HepG2 (cell line): ENCODE measurements around the gene DENND10. TPM values are rescaled to one million over a fixed set of nuclear protein-coding genes. Genes with fewer than 3 reads are reported as not detected.

Experiments used
- ARHGAP35 ChIP-seq: sonication (generic); formaldehyde crosslinking; IDR thresholded peaks from 2 replicates; pipeline ENCODE4 v1.9.0; 2022; ENCODE audit warnings: mild to moderate bottlenecking, inconsistent platforms, moderate library complexity, missing genetic modification reagents, borderline replicate concordance
- CREB1 ChIP-seq, 2 experiments: fragments of 450-650 bp in 1 of 2; IDR thresholded peaks; 2 replicates each; pipeline ENCODE4 v1.6.1; 2016 to 2017; ENCODE audit warnings: control low read depth in 1 of 2, mild to moderate bottlenecking in 1 of 2, missing compliant biosample characterization in 1 of 2, missing genetic modification characterization in 1 of 2
- HCFC1 ChIP-seq: fragments of 150-350 bp; IDR thresholded peaks from 2 replicates; pipeline ENCODE4 v1.6.1; 2014; ENCODE audit warnings: low read depth, low read length
- HDAC1 ChIP-seq: sonication (generic); formaldehyde crosslinking; IDR thresholded peaks from 2 replicates; pipeline ENCODE4 v1.5.1; 2020; ENCODE audit warnings: mild to moderate bottlenecking, missing genetic modification reagents
- HNF1B ChIP-seq: sonication (generic); formaldehyde crosslinking; IDR thresholded peaks from 2 replicates; pipeline ENCODE4 v1.5.1; 2020; ENCODE audit warnings: mild to moderate bottlenecking, moderate library complexity, missing genetic modification reagents
- KLF15 ChIP-seq: sonication (generic); formaldehyde crosslinking; IDR thresholded peaks from 2 replicates; pipeline ENCODE4 v1.8.1; 2023; ENCODE audit warnings: borderline replicate concordance, mild to moderate bottlenecking, inconsistent platforms, missing genetic modification reagents, mixed read lengths
- LCORL ChIP-seq, 2 experiments: fragments of 450-650 bp in 1 of 2; sonication (generic) in 1 of 2; formaldehyde crosslinking in 1 of 2; IDR thresholded peaks; 2 replicates each; pipeline versions ENCODE4 v1.5.0 to v1.6.1; 2017 to 2020; ENCODE audit warnings: antibody characterized with exemption in 1 of 2, missing genetic modification reagents in 1 of 2
- MLXIP ChIP-seq: sonication (generic); formaldehyde crosslinking; IDR thresholded peaks from 2 replicates; pipeline ENCODE4 v1.9.0; 2021; ENCODE audit warnings: missing genetic modification reagents, borderline replicate concordance
- PCBP1 ChIP-seq: fragments of 200-400 bp; formaldehyde crosslinking; IDR thresholded peaks from 2 replicates; pipeline ENCODE4 v1.6.1; 2017; ENCODE audit warnings: mild to moderate bottlenecking, low read depth, low read length, borderline replicate concordance
- PPARG ChIP-seq: conservative IDR thresholded peaks from 2 replicates; pipeline ENCODE4 v1.6.1; 2016; ENCODE audit warnings: missing biosample characterization, missing genetic modification reagents
- RBM39 ChIP-seq: fragments of 200-400 bp; formaldehyde crosslinking; IDR thresholded peaks from one replicate; pipeline ENCODE4 v1.6.1; 2018; ENCODE audit warnings: antibody characterized with exemption, mild to moderate bottlenecking, low read depth, low read length; ENCODE audit not compliant: poor library complexity, severe bottlenecking
- RFX1 ChIP-seq: fragments of 450-650 bp; IDR thresholded peaks from 2 replicates; pipeline ENCODE4 v1.6.1; 2017
- TCF7 ChIP-seq: sonication (generic); IDR thresholded peaks from 2 replicates; pipeline ENCODE4 v1.6.1; 2016; ENCODE audit warnings: antibody characterized with exemption, low read depth
- TCF7L2 ChIP-seq: IDR thresholded peaks from 2 replicates; pipeline ENCODE4 v1.6.1; 2011; ENCODE audit warnings: mild to moderate bottlenecking, low read depth, low read length, moderate library complexity
- TSC22D2 ChIP-seq: sonication (generic); formaldehyde crosslinking; IDR thresholded peaks from 2 replicates; pipeline ENCODE4 v1.5.1; 2020; ENCODE audit warnings: missing genetic modification reagents, mild to moderate bottlenecking, borderline replicate concordance
- ZNF143 ChIP-seq: sonication (generic); formaldehyde crosslinking; IDR thresholded peaks from 2 replicates; pipeline ENCODE4 v1.4.0; 2020; ENCODE audit warnings: missing genetic modification reagents
- ZNF20 ChIP-seq: sonication (generic); formaldehyde crosslinking; IDR thresholded peaks from 2 replicates; pipeline ENCODE4 v1.4.0; 2020; ENCODE audit warnings: mild to moderate bottlenecking, moderate library complexity, missing genetic modification reagents
- ZNF329 ChIP-seq: sonication (generic); formaldehyde crosslinking; IDR thresholded peaks from 2 replicates; pipeline ENCODE4 v1.9.0; 2021; ENCODE audit warnings: low read depth, mild to moderate bottlenecking, missing genetic modification reagents
- ZNF44 ChIP-seq: sonication (generic); formaldehyde crosslinking; IDR thresholded peaks from 2 replicates; pipeline ENCODE4 v1.5.1; 2020; ENCODE audit warnings: mild to moderate bottlenecking, missing genetic modification reagents
- ZNF512 ChIP-seq: sonication (generic); formaldehyde crosslinking; IDR thresholded peaks from 2 replicates; pipeline ENCODE4 v1.4.0; 2020; ENCODE audit warnings: mild to moderate bottlenecking, missing genetic modification reagents
- ZNF552 ChIP-seq: sonication (generic); formaldehyde crosslinking; IDR thresholded peaks from 2 replicates; pipeline ENCODE4 v1.9.0; 2022; ENCODE audit warnings: missing genetic modification reagents, mild to moderate bottlenecking, borderline replicate concordance
- ZNF691 ChIP-seq: sonication (generic); formaldehyde crosslinking; IDR thresholded peaks from 2 replicates; pipeline ENCODE4 v1.4.0; 2020; ENCODE audit warnings: missing genetic modification reagents, low read depth, mild to moderate bottlenecking, borderline replicate concordance
- polyA plus RNA-seq, 8 experiments: library from polyadenylated mRNA; depleted of rRNA in 3 of 8; stranded (reverse) in 7 of 8; unstranded in 1 of 8; fragments of >200 nt; fragmentation: Illumina TruSeq in 4 of 8; extraction: Trizol in 4 of 8; gene quantifications; 2 replicates each; pipeline versions ENCODE4 v1.2.1 to v1.2.3, GENCODE V29; 2011 to 2016; ENCODE audit warnings: low read depth in 4 of 8, missing spikeins in 1 of 8, mixed read lengths in 1 of 8; ENCODE audit not compliant: insufficient read depth in 1 of 8
- total RNA-seq, 5 experiments: library from RNA; depleted of rRNA; stranded (reverse); fragments of >200 nt; fragmentation: Illumina TruSeq; extraction: Trizol; gene quantifications; 2 replicates each; pipeline ENCODE4 v1.2.3, GENCODE V29; 2016; ENCODE audit warnings: low read depth in 1 of 5

DENND10 gene
- total and polyA plus RNA-seq, 2 of the 13 experiments (the other 11 are each of a cell fraction or from before 2014, with no cell fraction given) = 43.7 to 78.8 TPM

GRCh38 chr10:119103903-119104653 lies at the start of gene DENND10 (continued):
- TF ChIP-seq ZNF552 (CRISPR knock-in tag) (0 out of 2 replicates have a peak, but pooled peaks have one; percentile 73), KLF15 (no peak), ZNF44 (CRISPR knock-in tag) (no peak), ZNF20 (CRISPR knock-in tag) (no peak), PPARG (CRISPR knock-in tag) (no peak), ZNF691 (CRISPR knock-in tag) (no peak), MLXIP (CRISPR knock-in tag) (no peak), CREB1 (IDR thresholded peaks at IDR 0.05) (no peak), CREB1 (CRISPR knock-in tag; IDR thresholded peaks at IDR 0.05) (no peak), RFX1 (no peak), HCFC1 (no peak), HDAC1 (CRISPR knock-in tag) (no peak; the same call in 1 of the 2 replicates), ZNF512 (CRISPR knock-in tag) (no peak), PCBP1 (no peak), TSC22D2 (CRISPR knock-in tag) (no peak), ZNF143 (CRISPR knock-in tag) (no peak), HNF1B (CRISPR knock-in tag) (no peak; the same call in 1 of the 2 replicates), TCF7L2 (no peak), RBM39 (no peak), ARHGAP35 (no peak), TCF7 (no peak), ZNF329 (CRISPR knock-in tag) (0 out of 2 replicates have a peak, but pooled peaks have one; percentile 42), LCORL (IDR thresholded peaks at IDR 0.05) (no peak), LCORL (CRISPR knock-in tag; IDR thresholded peaks at IDR 0.05) (no peak)
